Muscle of leg (tissue), 11 donors: Measurements from ENCODE around the gene LIAS. TPM values are rescaled to one million over a fixed set of nuclear protein-coding genes. Genes with fewer than 3 reads are reported as not detected.

Experiments
- DNase-seq: peaks from one replicate; pipeline ENCODE4 v3.0.0; 2013
- H3K27ac ChIP-seq: one replicate; pipeline ENCODE4 v1.5.1; 2013; ENCODE audit warnings: mild to moderate bottlenecking, low read length, control low read depth
- H3K27me3 ChIP-seq: one replicate; pipeline ENCODE4 v1.6.1; 2013; ENCODE audit warnings: low read length; ENCODE audit not compliant: control insufficient read depth, insufficient read depth
- H3K36me3 ChIP-seq: one replicate; pipeline ENCODE4 v1.6.1; 2013; ENCODE audit warnings: low read length; ENCODE audit not compliant: control insufficient read depth, insufficient read depth
- H3K4me1 ChIP-seq: one replicate; pipeline ENCODE4 v1.6.1; 2013; ENCODE audit warnings: low read length; ENCODE audit not compliant: control insufficient read depth, insufficient read depth
- H3K4me3 ChIP-seq: one replicate; pipeline ENCODE4 v1.5.1; 2013; ENCODE audit warnings: low read length, control low read depth
- H3K9me3 ChIP-seq: replicated peaks from 2 replicates; pipeline ENCODE4 v1.6.1; 2013; ENCODE audit warnings: low read depth, low read length; ENCODE audit not compliant: control insufficient read depth
- WGBS: methylation state at CpG from one replicate; pipeline ENCODE4 v1.1.5; 2013; ENCODE audit warnings: missing lambda C conversion rate; ENCODE audit not compliant: insufficient coverage; 5-methylcytosine and 5-hydroxymethylcytosine counted together
- polyA plus RNA-seq, 8 donors: library from polyadenylated mRNA; unstranded; fragments of 120-200 nt; gene quantifications; one replicate each; pipeline versions ENCODE4 v1.2.1 to v1.2.3, GENCODE V29; 2013; ENCODE audit warnings: inconsistent platforms in 1 of 8, low replicate concordance in 1 of 8; ENCODE audit not compliant: insufficient read length in 8 of 8, insufficient read depth in 1 of 8
- total RNA-seq: library from RNA; stranded (reverse); fragments of 120-200 nt; gene quantifications from one replicate; pipeline ENCODE4 v1.2.4, GENCODE V29; 2013

Gene LIAS
- total and polyA plus RNA-seq, 9 donors, result 17.8 to 25.8 (median 22.2) TPM

DNA sequence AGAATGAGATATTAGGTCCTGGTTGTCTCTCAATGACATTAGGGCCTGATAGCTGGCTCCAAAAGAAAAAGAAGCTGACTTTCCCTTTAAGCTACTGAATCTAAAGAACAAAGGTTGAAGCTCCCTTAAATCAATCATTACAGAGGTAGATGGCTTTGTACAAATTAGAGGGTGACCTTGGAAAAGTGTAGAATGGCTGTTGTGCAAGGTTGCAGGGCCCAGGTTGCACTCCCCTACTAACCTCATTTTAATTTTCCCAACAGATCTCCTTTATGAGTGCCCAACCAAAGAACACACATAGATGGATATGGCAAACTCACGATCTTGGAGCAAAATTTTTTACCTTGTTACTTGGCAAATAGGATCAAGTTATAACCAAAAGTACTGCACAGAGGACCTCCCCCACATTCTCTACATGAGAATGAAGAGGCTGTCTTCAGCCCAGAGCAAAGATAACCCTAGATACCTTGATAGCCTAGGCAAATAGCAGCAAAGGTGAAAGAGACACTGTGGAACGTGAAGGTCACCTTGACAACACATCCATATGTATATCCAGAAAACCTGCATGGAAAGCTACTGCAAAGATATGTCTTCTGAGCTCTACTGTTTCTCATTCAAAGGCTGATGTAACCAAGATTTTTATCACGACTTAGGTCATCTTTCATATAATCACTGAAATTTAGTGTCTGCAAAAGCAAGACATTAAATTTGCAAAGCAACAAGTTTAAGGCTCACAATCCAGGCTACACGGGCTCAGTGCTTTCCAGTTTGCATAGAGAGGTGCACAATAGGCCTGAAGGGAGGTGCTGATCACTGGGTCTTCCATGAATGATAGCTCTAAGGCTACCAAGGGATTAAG is 29.2 kb upstream of the LIAS start:
- no peaks in the 10 kb centered on the region for H3K4me1 ChIP-seq
- 86% methylated on average over 1 of the region's 4 CpGs for WGBS
- no peak overlapping the region for H3K27ac ChIP-seq
- no peaks in the 10 kb centered on the region for H3K9me3 ChIP-seq
- no peak overlapping the region for H3K4me3 ChIP-seq
- no peaks in the 10 kb centered on the region for H3K27me3 ChIP-seq
- no peak for DNase-seq
- H3K36me3 ChIP-seq, result no peaks in the 10 kb centered on the region

DNA sequence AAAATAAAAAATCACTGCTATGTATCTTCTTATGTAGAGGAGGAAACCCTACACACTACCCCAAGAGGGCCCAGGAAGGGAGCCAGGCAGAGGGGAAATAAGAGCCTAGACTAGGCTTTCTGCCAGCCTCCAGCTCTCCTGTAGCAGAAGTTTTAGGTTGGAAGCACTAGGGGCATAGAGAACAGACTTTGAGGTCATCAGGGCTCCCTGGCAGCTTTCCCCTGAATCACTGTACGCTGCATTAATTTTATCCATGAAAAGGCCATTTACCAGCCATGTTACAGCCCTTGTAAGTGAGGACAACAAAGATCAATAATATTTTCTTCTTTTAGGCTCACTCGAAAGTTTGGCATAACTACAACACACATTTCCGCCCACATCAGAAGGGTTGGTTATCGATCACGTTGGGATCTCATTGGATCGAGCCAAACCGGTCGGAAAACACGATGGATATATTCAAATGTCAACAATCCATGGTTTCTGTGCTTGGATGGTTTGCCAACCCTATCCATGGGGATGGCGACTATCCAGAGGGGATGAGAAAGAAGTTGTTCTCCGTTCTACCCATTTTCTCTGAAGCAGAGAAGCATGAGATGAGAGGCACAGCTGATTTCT is 24.9 kb upstream of the LIAS start:
- no peaks in the 10 kb centered on the region for H3K4me1 ChIP-seq
- no peak overlapping the region for H3K27ac ChIP-seq
- no peaks in the 10 kb centered on the region for H3K9me3 ChIP-seq
- DNase-seq, result no peak
- 90% methylated on average over 4 of the region's 11 CpGs for WGBS
- H3K36me3 ChIP-seq, result no peaks in the 10 kb centered on the region
- no peak overlapping the region for H3K4me3 ChIP-seq
- H3K27me3 ChIP-seq, result peaks cover 2% of the 10 kb centered on the region

DNA sequence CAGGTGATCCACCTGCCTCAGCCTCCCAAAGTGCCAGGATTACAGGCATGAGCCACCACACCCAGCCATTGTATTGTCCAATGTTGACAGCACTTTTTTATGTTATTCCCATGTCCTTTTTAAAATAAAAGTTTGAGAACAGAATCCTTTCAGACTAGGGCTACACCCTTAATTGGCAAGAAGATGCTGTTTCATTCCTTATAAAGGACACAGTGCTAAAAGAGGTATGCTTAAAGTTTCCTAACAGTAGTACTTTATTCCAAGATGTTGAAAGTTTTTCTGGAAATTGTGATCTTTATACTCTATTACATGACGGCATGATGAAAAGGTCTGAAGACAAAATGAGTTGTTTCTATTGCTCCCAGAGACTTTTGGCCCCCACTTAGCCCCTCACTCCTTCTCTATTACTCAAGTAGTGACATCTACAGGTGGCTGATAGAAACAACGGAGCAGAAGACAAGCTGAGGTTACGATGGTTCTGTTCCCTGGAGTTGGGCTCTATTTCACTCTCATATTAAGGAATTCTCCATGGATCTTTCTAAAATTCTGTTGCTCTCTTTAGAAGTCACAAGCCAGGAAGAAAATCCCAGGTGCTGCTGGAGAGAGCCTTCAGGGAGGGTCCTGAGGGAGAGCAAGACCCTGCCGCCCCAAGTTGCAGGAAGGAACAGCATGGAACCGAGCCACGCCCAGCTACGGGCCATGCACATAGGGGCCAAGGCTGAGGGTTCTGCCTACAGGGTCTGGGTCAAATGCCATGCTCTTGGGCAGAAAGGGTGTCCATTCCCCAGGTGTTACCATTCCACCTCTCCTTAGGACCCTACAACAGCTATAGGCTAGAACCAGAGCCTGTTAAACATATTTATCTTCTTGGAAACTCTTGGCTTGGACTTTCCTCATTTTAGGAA is 22.9 kb upstream of the LIAS start:
- Histone ChIP-seq H3K4me1 (no peaks in the 10 kb centered on the region), H3K27me3 (peaks cover 2% of the 10 kb centered on the region), H3K36me3 (no peaks in the 10 kb centered on the region), H3K4me3 (no peak overlapping the region), H3K9me3 (no peaks in the 10 kb centered on the region), H3K27ac (no peak overlapping the region)
- 76% methylated on average over 4 of the region's 7 CpGs for WGBS
- no peak for DNase-seq

DNA sequence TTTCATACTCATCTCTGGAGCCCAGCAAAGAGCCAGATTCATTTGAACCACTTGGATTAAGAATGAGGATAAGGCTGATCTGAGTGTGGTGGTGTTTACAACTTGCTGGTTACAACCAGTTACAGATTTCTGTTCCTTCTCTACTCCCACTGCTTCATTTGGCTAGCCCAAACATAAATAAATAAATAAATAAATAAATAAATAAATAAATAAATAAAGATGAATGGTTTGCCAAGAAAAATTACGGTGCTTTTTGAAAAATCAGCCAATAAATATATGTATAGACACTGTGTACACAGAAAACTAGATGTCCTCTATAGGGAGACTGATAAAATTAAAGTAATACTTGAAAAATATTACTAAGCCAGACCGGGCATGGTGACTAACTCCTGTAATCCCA is 17.3 kb upstream of the LIAS start:
- Histone ChIP-seq H3K27me3 (no peaks in the 10 kb centered on the region), H3K9me3 (no peaks in the 10 kb centered on the region), H3K4me3 (no peak overlapping the region), H3K36me3 (no peaks in the 10 kb centered on the region), H3K27ac (no peak overlapping the region), H3K4me1 (peaks cover under 1% of the 10 kb centered on the region)
- no peak for DNase-seq
- no CpG with 5 or more reads among the region's 2 CpGs for WGBS

DNA sequence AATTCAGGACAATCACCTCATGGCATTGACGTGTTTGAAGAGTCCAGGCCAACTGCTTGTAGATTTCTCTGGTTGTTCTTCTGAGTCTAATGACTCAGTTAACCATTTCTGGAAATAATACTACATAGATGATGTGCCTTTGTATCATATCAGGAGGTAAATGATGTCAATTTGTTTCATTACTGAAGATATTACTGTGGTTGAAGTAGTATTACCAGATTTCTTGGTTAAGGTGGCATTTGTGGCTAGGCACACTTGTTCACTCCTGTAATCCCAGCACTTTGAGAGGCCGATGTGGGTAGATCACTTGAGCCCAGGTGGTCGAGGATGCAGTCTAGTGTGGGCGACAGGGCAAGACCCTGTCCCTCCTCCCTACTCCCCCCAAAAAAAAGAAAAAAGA is 15.9 kb upstream of the LIAS start:
- Histone ChIP-seq H3K4me1 (peaks cover 9% of the 10 kb centered on the region), H3K27ac (no peak overlapping the region), H3K4me3 (no peak overlapping the region), H3K36me3 (no peaks in the 10 kb centered on the region), H3K9me3 (no peaks in the 10 kb centered on the region), H3K27me3 (peaks cover 2% of the 10 kb centered on the region)
- WGBS, result no CpG with 5 or more reads among the region's 4 CpGs
- DNase-seq, result no peak

DNA sequence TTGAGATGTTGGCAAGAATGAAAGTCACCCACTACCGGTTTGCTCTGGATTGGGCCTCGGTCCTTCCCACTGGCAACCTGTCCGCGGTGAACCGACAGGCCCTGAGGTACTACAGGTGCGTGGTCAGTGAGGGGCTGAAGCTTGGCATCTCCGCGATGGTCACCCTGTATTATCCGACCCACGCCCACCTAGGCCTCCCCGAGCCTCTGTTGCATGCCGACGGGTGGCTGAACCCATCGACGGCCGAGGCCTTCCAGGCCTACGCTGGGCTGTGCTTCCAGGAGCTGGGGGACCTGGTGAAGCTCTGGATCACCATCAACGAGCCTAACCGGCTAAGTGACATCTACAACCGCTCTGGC is 12.4 kb upstream of the LIAS start:
- 80% methylated on average over 20 of the region's 20 CpGs for WGBS
- H3K27ac ChIP-seq, result no peak overlapping the region

DNA sequence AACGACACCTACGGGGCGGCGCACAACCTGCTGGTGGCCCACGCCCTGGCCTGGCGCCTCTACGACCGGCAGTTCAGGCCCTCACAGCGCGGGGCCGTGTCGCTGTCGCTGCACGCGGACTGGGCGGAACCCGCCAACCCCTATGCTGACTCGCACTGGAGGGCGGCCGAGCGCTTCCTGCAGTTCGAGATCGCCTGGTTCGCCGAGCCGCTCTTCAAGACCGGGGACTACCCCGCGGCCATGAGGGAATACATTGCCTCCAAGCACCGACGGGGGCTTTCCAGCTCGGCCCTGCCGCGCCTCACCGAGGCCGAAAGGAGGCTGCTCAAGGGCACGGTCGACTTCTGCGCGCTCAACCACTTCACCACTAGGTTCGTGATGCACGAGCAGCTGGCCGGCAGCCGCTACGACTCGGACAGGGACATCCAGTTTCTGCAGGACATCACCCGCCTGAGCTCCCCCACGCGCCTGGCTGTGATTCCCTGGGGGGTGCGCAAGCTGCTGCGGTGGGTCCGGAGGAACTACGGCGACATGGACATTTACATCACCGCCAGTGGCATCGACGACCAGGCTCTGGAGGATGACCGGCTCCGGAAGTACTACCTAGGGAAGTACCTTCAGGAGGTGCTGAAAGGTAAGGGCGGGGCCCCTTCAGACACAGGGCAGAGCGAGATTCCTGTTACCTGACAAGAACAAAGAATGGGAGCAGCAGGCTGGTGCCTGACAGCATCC is 11.8 kb upstream of the LIAS start:
- WGBS, result 3% methylated on average over 61 of the region's 61 CpGs
- Histone ChIP-seq H3K9me3 (no peaks in the 10 kb centered on the region), H3K27ac (no peak overlapping the region), H3K4me1 (peaks cover 9% of the 10 kb centered on the region), H3K36me3 (peaks cover 11% of the 10 kb centered on the region), H3K4me3 (peak overlapping the region; percentile 35), H3K27me3 (peaks cover 2% of the 10 kb centered on the region)
- DNase-seq, result peak; percentile 62

More for the DNA sequence above, 12.4 kb upstream of the LIAS start:
- peak overlapping the region; percentile 35 for H3K4me3 ChIP-seq
- peaks cover 2% of the 10 kb centered on the region for H3K27me3 ChIP-seq
- peaks cover 6% of the 10 kb centered on the region for H3K36me3 ChIP-seq
- no peaks in the 10 kb centered on the region for H3K9me3 ChIP-seq
- peaks cover 9% of the 10 kb centered on the region for H3K4me1 ChIP-seq
- DNase-seq, result no peak

DNA sequence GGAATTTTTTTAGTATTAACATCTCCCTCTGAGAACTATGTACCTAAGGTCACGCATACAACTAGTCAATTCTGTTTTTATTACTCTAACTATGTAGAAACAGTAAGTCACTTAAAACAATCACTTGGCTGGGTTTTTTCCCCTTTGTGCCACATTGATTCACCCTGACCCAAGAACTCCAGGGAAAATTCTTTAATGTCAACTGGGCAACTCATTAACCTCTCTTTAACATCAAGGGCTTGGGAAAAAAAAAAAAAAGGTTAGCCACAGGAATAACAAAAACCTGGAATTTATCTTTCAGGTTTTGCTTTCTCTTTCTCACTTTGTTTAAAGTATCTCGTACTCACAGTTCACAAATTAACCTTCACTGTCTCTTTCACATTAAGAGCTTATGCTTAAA is 8.2 kb upstream of the LIAS start:
- DNase-seq, result no peak
- Histone ChIP-seq H3K36me3 (peaks cover 39% of the 10 kb centered on the region), H3K27me3 (peaks cover 2% of the 10 kb centered on the region), H3K4me1 (peaks cover 9% of the 10 kb centered on the region), H3K9me3 (no peaks in the 10 kb centered on the region), H3K27ac (no peak overlapping the region), H3K4me3 (no peak overlapping the region)
- 57% methylated on average over 1 of the region's 2 CpGs for WGBS

DNA sequence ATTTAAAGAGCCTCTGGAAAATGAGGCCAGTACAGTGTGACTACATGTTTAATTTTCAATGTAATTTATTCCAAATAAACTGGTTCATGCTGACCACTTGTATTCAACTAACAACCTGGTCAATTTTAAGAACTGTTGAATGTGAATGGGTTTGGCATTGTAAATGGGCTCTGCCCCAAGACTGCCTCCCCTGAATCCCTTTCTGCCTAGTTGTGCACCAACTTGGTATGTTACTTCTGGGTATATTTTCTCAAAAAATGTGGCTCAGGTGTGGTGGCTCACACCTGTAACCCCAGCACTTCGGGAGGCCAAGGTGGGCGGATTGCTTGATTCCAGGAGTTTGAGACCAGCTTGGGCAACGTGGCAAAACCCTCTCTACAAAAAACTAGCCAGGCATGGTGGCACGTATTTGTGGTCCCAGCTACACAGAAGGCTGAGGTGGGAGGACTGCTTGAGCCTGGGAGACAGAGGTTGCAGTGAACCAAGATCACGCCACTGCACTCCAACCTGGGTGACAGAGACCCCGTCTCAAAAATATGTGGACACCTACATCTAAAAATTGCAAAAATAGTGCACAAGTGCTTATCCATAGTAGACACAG is 7.3 kb upstream of the LIAS start:
- Histone ChIP-seq H3K27me3 (peaks cover 2% of the 10 kb centered on the region), H3K9me3 (no peaks in the 10 kb centered on the region), H3K4me3 (no peak overlapping the region), H3K4me1 (peaks cover 9% of the 10 kb centered on the region), H3K36me3 (peaks cover 46% of the 10 kb centered on the region), H3K27ac (no peak overlapping the region)
- DNase-seq, result no peak
- no CpG with 5 or more reads among the region's 6 CpGs for WGBS
